GM12873 (cell line): ENCODE data around the gene ASTN1.

Source experiments
- CTCF ChIP-seq: IDR thresholded peaks from 2 replicates; pipeline ENCODE4 v1.5.1; 2012; ENCODE audit warnings: low read depth, mild to moderate bottlenecking, moderate library complexity, low read length, control low read depth; ENCODE audit not compliant: insufficient read depth; ENCODE audit errors: missing control alignments

The ASTN1 gene

GRCh38 chr1:176866011-176866714 is 298.3 kb downstream of the ASTN1 start:
- TF ChIP-seq CTCF, result no peak

GRCh38 chr1:176864211-176864610 is 300.3 kb downstream of the ASTN1 start:
- no peak for TF ChIP-seq CTCF

GRCh38 chr1:176863613-176864012 is 300.9 kb downstream of the ASTN1 start:
- TF ChIP-seq CTCF, result no peak

- TF ChIP-seq CTCF, result no peak
These were observed 306.0 kb downstream of the ASTN1 start for GRCh38 chr1:176858433-176858916.

GRCh38 chr1:176857632-176858031 is 306.9 kb downstream of the ASTN1 start:
- no peak for TF ChIP-seq CTCF

- no peak for TF ChIP-seq CTCF
These were observed 309.5 kb downstream of the ASTN1 start for GRCh38 chr1:176854758-176855745.

- no peak for TF ChIP-seq CTCF
These were observed 310.4 kb downstream of the ASTN1 start for GRCh38 chr1:176854121-176854520.
